Measurements from ENCODE around the gene NFATC1.
"Not testable (repeated sequence)": the region's sequence is repeated elsewhere in the genome, so short reads cannot be mapped to it uniquely, and the experiment has no call there.

The NFATC1 gene

GRCh38 chr18:79493801-79494211, 98.1 kb downstream of the NFATC1 start:
- no peak for DNase-seq

DNA sequence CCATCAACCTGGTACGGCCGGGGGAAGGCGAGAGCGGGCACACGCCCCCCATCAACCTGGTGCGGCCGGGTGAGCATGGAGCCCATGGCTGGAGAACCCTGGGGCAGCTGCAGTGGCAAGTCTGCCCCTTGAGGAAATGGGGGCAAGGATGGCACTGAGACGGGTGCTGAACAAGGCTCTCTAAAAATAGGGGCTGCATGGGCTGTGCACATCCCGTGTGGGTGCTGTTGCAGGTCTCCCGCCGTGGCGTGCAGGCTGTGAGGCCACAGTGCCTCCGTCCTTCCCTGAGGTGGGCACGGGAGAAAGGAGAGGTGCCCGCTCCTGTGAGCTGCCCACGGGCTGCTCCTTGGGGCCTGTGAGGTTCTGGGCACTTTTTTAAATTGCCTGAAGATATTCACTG, 99.2 kb downstream of the NFATC1 start:
- no peak for DNase-seq

- no peak for DNase-seq
Observed at GRCh38 chr18:79495591-79496071, 99.9 kb downstream of the NFATC1 start.

- no peak for DNase-seq
Observed at GRCh38 chr18:79496237-79496977, 100.7 kb downstream of the NFATC1 start.

GRCh38 chr18:79496978-79497637, 101.4 kb downstream of the NFATC1 start:
- no peak for DNase-seq

GRCh38 chr18:79497638-79498081, 101.9 kb downstream of the NFATC1 start:
- no peak for DNase-seq

- DNase-seq = no peak
Observed at GRCh38 chr18:79498662-79499061, 102.9 kb downstream of the NFATC1 start.

GRCh38 chr18:79501006-79501405, 105.3 kb downstream of the NFATC1 start:
- no peak for DNase-seq

DNA sequence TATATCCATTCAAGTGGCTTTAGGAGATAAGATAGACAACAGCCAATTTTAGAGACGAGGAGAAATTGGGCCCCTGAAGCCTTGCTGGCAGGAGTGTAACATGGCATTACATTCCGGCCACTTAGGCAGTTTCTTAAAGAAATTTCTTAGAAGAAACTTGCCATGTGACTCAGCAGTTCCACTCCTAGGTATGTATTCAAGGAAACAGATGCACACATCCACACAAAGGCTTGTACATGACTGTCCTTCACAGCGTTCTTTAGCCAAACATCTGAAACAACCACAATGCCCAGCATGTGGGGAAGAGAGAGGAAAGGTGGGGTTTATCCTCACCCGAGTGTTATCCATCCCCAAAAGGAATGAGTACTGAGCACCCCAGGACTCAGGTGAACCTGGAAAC, 107.1 kb downstream of the NFATC1 start:
- no peak for DNase-seq

DNA sequence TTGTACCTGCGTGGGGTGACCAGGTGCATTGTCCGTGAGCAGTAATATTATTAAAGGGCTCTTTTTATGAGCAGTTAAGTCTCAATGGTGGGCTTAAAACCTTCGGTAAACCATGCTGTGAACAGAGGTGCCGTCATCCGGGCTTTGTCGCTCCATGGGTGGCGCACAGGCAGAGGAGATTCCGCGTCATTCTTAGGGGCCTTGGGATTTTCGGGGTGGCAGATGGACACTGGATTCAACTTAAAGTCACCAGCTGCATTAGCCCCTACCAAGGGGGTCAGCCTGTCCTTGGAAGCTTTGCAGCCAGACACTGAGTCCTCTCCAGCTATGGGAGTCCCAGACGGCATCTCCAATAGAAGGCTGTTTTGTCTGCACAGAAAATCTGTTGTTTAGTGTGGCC, 107.7 kb downstream of the NFATC1 start:
- no peak for DNase-seq

DNA sequence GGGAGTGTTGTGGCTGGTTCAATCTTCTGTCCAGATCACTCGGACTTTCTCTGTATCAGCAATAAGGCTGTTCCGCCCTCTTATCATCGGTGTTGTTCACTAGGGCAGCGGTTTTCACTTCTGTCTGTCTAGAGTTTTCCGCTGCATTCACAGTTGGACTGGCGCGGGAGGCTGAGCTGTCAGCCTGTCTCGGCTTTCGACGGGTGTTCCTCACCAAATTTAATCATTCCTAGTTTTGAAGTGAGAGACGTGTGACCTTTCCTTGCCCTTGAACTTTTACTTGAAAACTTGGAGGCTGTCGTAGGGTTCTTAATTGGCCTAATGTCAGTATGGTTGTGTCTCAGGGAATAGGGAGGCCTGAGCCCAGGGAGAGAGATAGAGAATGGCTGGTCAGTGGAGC, 108.3 kb downstream of the NFATC1 start:
- DNase-seq = no peak

- DNase-seq = not testable (repeated sequence)
Observed at GRCh38 chr18:79504495-79504894, 108.8 kb downstream of the NFATC1 start.

- not testable (repeated sequence) for DNase-seq
Observed at GRCh38 chr18:79505465-79505864, 109.7 kb downstream of the NFATC1 start.

DNA sequence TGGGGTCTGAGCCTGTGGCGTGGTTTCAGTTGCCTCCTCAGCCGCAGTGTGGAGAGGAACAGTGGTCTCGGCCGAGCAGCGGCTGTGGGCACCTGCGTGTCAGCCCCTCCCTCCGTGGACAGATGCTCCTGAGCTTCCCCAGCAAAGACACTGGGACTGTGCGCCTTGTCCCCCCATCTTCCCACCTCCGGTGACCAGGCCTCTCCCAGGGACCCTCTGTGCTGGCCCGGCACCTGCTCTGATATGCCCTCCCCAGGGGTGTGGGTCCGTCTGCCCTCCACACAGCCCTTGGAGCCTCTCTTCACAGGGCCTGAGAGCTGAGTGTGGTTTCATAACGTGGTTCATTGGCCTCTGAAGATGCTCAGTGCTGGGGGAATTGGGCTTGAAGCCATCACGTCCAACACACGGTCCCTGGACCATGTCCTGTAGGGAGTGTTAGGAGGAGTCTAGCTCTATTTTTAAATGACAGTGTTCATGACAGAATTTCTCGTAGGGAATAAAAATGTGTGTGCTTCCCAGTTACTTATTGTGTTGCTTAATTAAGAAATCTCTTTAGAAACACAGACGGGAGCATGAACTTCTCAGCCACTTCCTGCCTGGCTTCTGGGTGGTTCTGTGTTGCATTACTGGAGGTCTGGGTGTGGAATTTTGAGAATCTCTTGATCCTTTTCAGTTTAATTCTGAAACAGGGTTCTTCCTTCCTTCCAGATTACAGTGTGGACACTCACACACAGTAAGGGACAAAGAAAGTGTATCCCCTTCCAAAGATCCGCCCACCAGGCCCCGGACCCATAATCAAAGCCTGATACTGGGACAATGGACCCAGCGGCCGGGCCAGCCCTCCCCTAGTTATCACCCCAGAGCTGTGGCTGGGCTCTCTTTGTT, 110.7 kb downstream of the NFATC1 start:
- no peak for DNase-seq

- DNase-seq = no peak
Observed at GRCh38 chr18:79507076-79507545, 111.4 kb downstream of the NFATC1 start.

- DNase-seq = no peak
Observed at GRCh38 chr18:79507546-79508480, 112.1 kb downstream of the NFATC1 start.

DNA sequence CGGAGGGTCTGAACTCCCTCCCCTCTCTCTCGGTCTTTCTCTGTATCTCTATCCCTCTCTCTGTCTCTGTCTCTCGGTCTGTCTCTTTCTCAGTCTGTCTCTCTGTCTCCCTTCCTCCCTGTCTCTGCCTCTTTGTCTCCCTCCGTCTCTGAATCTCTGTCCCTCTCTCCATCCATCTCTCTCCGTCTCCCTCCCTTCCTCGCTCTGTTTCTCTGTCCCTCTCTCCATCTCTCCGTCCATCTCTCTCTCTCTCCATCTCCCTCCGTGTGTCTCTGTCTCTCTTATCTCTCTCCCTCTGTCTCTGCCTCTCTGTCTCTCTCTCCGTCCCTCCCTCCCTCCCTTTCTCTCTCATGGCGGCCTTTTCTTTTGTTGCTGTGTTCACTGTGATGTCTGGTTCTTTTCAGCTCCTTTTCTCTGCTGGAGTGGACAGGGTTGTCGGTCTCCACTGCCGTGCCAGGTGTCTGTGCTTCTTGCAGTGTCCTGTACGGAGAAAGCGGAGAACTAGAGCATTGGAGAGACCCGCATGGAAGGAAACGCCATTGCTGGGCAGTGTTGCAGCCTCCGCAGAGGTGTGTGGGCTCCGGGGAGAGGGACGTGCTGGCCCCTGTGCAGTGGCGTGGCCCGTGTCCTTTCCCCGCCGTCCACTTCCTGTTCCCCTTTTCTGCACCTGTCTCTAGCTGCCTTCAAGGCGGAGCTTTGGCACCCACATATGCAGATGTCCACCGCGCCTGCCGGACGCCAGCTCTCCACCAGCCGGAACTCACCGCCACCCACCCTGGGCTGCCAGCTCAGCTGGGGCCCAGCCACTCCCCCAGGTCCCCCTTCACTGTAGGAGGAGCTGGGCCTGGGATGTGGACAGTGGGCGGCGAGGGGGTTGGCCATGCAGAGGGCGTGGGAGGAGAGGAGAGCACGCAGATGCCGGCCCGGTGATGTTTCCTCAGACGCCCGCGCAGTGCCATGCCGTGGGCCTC, 113.1 kb downstream of the NFATC1 start:
- no peak for DNase-seq

DNA sequence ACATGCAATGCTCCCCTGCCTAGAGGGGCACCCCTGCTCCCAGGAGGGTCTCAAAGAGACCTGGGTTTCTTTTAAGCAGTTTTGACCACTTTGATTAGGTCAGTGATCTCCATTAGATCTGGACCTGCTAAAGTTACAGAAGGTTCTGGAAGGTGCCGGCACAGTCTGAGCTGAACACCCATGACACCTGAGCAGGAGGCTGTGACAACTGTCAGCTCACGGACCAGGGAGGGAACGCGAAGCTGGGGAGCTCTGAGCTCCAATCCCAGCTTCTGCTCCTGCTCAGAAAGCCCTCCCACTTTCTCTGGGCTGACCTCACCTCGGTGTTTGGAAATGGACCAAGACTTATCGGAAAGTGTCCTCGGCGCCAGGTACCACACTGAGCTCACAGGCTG, 113.8 kb downstream of the NFATC1 start:
- no peak for DNase-seq

- DNase-seq = no peak
Observed at GRCh38 chr18:79510046-79510685, 114.4 kb downstream of the NFATC1 start.

- DNase-seq = no peak
Observed at GRCh38 chr18:79510731-79511241, 115.1 kb downstream of the NFATC1 start.

Data from NCI-H187 (cell line).